DOHH2 (cell line): ENCODE results near the gene VPS37C.

Experiments
- CTCF ChIP-seq: fragments of 200-600 bp; sonication (generic); IDR thresholded peaks from one replicate; pipeline ENCODE4 v1.5.1; 2014; ENCODE audit warnings: antibody characterized with exemption, mild to moderate bottlenecking, low read depth, low read length; ENCODE audit not compliant: poor library complexity, severe bottlenecking
- EZH2phosphoT487 ChIP-seq: fragments of 200-600 bp; sonication (generic); IDR thresholded peaks from 2 replicates; pipeline ENCODE4 v1.6.1; 2017; ENCODE audit warnings: borderline replicate concordance, mild to moderate bottlenecking, antibody characterized with exemption, low read length, moderate library complexity, mixed read lengths

- TF ChIP-seq CTCF (no peak), EZH2phosphoT487 (no peak)
These were observed 41.0 kb downstream of the VPS37C start for GRCh38 chr11:61120099-61120705.
